GM21367 (cell line): ENCODE results near the gene RASGRF2.
"Not testable (repeated sequence)": the region's sequence is repeated elsewhere in the genome, so short reads cannot be mapped to it uniquely, and the experiment has no call there.

ENCODE experiments used
- ATAC-seq: cut with Tn5 transposase; IDR thresholded peaks from one replicate; pipeline ENCODE4 v1.9.1; 2021; ENCODE audit not compliant: unreplicated experiment

Gene RASGRF2

GRCh38 chr5:81234299-81234698, 274.1 kb downstream of the RASGRF2 start:
- no peak for ATAC-seq

- ATAC-seq = no peak
These were observed 274.6 kb downstream of the RASGRF2 start for GRCh38 chr5:81234801-81235200.

GRCh38 chr5:81235287-81236072, 275.3 kb downstream of the RASGRF2 start:
- no peak for ATAC-seq

GRCh38 chr5:81238460-81238859, 278.3 kb downstream of the RASGRF2 start:
- ATAC-seq = no peak

- no peak for ATAC-seq
These were observed 279.4 kb downstream of the RASGRF2 start for GRCh38 chr5:81239613-81240012.

- ATAC-seq = no peak
These were observed 280.8 kb downstream of the RASGRF2 start for GRCh38 chr5:81241001-81241400.

GRCh38 chr5:81241961-81242648, 281.9 kb downstream of the RASGRF2 start:
- ATAC-seq = no peak

GRCh38 chr5:81242906-81243436, 282.8 kb downstream of the RASGRF2 start:
- no peak for ATAC-seq

GRCh38 chr5:81244451-81244850, 284.3 kb downstream of the RASGRF2 start:
- ATAC-seq = no peak

- no peak for ATAC-seq
These were observed 285.7 kb downstream of the RASGRF2 start for GRCh38 chr5:81245871-81246235.

GRCh38 chr5:81246697-81247096, 286.5 kb downstream of the RASGRF2 start:
- no peak for ATAC-seq

- ATAC-seq = no peak
These were observed 287.3 kb downstream of the RASGRF2 start for GRCh38 chr5:81247441-81247972.

- ATAC-seq = no peak
These were observed 289.1 kb downstream of the RASGRF2 start for GRCh38 chr5:81249240-81249639.

- no peak for ATAC-seq
These were observed 289.8 kb downstream of the RASGRF2 start for GRCh38 chr5:81250004-81250403.

- ATAC-seq = no peak
These were observed 291.8 kb downstream of the RASGRF2 start for GRCh38 chr5:81251922-81252321.

GRCh38 chr5:81252904-81253303, 292.7 kb downstream of the RASGRF2 start:
- ATAC-seq = no peak

GRCh38 chr5:81253875-81254274, 293.7 kb downstream of the RASGRF2 start:
- no peak for ATAC-seq

- ATAC-seq = no peak
These were observed 294.9 kb downstream of the RASGRF2 start for GRCh38 chr5:81254886-81255559.

GRCh38 chr5:81256766-81257165, 296.6 kb downstream of the RASGRF2 start:
- no peak for ATAC-seq

GRCh38 chr5:81262796-81263195, 302.6 kb downstream of the RASGRF2 start:
- ATAC-seq = not testable (repeated sequence)

- no peak for ATAC-seq
These were observed 304.9 kb downstream of the RASGRF2 start for GRCh38 chr5:81265101-81265500.
